NCI-H128 (cell line): ENCODE results near the gene PRSS22.
A peak's percentile ranks its signal among the peaks of the same experiment; 100 is the strongest.

ENCODE experiments used
- DNase-seq: peaks from one replicate; lab custom pipeline; 2025; ENCODE audit not compliant: unreplicated experiment; lab: John Stamatoyannopoulos, UW

PRSS22 gene

DNA sequence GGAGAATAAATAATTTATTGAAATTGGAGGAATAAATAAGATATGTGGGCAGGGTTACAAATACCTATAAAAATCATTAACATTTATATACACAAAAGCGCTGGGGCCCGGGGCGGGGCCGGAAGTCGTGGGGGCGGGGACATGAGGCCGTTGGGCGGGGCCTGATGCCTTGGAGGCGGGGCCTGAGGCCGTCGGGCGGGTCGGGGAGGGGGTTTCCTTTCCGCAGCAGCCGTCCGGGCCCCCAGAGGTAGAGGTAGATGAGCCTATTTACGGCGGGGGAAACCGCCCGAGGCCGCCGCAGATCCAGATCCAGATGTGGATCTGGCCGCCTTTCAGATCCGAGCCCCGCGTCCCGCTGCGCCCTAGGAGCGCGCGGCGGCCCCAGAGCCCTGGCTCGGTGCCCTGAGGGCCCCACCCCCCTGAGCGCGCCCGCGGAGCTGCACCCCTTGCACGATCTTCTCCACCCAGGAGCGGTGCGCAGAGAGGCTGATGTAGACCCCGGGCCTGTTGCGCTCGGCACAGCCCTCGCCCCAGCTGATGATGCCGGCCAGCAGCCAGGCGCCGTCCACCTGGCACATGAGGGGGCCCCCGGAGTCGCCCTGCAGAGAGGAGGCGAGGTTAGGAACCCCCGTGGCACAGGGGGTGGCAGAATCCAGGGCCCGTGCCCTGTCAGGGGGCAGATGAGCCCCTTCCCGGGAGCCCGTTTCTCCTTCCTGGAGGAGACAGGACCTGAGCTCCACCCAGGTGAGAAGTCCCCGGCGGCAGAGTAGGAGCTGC lies 5.1 kb downstream of the PRSS22 start:
- no peak for DNase-seq

DNA sequence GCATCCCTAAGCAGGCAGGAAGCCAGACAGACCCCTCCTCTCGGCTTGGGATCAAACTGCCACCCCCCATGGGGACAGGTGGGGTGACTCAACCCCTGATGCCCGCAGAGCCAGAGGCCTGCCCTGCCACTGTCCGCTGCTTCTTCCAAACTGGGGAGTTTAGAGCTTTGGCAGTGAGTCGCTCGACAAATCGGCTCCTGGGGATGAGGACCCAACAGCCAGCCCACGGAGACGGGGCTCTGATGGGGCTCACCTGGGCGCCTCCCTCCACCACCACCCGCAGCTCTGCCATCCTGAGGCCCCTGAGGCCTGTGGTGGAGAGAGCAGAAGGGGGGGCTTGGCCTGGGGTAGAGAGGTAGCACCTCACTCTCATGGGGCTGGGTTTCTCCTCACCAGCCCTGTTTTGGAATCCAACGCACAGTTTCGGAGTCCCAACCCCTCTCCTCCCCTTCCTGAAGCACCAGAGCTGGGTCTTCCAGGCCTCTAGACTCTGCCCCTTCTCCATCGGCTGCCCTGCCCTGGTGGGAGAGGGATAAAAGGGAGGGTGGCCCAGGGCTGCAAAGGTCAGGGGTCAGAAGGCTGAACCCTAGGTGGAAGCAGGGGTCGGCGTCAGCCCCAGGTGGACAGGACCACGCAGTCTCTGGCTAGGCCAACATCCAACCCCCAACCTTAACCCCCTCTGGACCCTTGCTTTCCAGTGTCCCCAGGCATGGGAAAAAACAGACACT lies 5.8 kb downstream of the PRSS22 start:
- no peak for DNase-seq

DNA sequence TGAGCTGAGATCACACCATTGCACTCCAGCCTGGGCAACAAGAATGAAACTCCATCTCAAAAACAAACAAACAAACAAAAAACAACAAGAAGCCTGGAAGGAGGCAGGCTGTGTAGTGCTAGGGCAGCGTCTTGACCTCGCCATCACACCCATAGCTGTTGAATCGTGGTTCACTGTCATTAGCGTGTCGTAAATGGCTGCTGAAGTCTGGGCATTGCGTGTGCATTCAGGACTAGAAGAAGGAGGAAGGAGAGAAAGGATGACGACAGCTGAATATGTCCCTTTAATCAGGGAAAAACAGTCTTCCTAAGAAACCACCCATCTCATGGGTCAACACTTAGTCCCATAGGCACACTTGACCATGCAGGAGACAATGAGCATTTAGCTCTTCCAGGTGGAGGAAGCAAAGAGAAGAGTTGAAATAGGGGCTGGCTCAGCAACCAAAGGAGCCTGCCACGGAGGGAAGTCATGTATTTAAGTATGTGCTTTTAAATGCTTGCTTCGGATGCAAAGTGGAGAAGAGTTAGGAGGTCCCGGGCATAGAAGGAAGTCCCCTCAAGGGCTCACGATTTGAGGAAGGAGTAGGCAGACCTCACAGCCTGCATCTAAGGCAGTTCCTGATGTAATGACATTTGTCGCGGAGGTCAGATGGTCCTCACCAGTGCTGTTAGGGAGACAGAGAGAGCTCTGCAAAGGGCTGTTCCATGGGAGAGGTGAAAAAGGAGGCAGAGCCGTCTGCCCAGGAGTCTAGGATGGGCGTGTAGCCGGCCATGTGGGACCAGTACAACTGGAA lies 8.8 kb downstream of the PRSS22 start:
- DNase-seq: no peak

DNA sequence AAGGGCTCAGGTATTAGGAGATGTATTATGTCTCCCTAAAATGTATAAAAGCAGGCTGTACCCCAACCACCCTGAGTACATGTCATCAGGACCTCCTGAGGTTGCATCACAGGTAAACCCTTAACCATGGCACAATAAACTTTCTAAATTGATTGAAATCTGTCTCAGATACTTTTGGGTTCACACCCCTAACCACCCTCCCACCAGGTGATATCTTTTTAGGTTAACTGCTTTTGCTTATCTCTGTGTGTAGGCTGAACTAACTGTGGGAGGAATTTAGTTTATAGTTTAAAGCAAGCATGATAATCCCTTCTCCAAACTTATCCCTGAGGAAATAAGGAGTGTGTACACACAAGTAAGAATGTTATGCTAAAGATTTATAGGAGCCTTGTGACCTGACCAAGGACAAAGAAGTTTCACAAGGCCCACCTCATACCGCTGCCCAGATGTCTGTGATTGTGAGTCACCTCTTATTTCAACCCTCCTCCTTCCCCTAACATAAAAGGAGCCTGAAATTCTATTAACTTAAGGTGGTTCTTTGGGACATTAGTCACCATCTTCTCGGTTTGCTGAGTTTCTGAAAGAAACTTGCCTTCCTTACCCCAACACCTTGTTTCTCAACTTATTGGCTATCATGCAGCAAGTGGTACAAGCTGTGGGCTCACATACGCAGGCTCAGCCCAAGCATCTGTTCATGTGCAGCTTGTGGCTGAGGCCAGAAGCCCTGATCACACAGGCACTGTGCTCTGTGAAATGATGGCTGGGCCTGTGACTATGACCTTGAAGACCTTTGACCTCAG lies 11.3 kb downstream of the PRSS22 start:
- no peak for DNase-seq

DNA sequence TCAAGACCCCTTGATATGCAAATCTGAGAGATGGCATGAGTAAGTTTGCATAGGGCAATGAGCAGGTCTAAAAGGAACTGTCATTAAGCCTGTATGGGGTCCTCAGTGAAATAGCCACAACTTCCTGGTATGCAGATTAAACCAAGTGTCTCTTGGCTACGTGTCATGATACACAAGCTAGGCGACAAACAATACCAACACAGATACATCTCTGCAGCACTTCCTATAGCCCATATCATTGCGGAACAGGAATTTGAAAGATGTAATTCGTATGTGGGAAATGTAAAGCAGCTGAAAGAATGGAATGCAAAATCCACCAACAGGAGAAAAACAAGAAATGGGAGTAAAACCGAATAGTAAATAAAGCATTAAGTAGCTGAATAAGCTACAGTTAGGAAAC lies 12.9 kb downstream of the PRSS22 start:
- DNase-seq: no peak

DNA sequence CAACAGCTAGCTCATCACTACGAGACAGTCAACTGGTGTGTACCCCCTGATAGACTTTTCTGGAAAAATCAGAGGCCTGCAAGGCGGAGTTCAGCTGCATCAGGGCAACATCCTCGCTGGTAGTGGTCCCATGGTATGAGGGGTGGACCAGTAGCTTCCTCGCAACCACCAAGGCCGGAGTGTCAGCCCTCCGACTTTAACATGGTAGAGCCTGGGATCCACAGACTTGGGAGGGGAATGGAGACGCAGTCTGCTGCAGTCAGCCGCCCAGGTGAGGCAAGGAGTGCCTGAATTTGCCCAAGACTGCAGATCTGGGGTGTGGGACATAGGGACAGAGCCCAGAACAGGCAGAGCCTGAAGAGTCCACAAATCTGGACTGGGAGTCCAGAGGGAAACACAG lies 14.4 kb downstream of the PRSS22 start:
- DNase-seq: no peak

DNA sequence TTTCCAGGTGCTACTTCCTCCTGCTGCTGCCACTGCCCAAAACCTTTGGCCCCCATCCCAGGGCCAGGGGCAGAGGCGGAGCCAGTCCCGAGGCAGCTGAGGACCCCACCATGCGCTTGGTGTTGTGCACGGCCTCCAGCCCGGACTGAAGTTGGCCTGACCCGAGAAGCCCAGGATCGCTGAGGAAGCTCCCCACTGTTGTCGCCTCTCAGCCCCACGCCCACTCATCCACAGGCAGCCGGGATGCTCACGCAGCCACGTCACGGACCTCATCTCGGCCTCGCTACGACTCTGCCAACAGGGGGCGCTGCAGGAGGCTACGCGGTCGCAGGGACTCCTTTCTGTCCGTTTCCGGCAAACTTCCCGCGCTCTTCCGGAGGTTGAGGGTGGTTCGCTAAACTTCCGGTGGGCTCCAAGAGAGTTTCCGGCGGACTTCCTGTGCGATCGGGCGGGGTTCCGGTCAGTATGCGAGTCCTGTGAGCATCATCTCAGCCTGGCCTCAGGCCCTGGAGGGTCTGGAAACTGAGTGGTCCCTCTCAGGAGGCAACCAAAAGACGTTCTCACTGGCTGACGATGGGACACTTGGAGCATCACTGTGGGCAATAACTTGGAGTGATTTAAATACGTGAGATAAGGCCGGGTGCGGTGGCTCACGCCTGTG lies 15.5 kb downstream of the PRSS22 start:
- DNase-seq: no peak

DNA sequence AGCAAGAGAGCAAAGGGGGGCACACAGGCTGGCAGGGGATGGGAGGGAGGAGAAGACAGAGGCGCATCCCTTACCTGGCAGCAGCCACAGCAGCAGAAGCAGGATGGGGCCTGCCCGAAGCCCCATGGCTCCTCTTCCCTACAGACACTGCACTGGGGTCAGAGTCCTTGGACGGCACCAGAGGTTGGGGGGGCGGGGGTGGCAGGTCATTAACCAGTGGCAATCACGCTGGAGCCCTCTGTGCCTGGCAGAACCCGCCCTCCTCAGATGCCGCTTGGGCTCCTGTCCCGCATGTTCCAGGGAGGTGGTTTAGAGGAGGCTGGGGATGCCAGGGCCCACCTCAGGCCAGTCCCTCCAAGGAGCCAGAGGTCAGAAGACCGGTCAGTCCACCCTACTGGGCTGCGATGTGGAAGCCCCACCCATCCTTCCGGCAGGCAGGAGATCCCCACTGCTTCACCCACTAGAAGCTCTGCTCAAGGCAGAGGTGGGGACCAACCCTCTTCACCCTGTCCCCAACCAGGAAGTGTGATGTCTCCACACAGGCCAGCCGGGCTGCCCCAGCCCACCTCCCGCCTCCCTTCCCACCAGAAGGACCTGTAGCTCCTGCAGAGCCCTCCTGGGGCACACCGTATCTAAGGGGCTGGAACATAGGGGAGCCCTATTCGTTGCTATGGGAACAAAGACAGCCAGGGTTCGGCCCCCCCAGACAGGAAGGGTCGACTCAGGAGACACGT lies 16.2 kb downstream of the PRSS22 start:
- no peak for DNase-seq

DNA sequence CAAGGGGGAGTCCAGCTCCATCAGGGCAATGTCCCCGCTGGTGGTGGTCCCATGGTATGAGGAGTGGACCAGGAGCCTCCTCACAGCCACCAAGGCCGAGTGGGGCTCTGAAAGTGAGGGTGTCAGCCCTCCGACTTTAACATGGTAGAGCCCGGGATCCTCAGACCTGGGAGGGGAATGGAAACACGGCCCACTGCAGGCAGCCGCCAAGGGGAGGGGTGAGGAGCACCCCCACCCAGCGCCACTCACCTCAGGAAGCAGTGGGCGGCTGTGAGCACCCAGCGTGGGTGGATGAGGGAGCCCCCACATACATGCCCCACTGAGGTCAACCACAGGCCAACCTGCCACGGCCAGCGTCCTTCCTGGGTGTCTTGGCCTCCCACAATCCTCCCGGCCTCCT lies 17.1 kb downstream of the PRSS22 start:
- DNase-seq: no peak

DNA sequence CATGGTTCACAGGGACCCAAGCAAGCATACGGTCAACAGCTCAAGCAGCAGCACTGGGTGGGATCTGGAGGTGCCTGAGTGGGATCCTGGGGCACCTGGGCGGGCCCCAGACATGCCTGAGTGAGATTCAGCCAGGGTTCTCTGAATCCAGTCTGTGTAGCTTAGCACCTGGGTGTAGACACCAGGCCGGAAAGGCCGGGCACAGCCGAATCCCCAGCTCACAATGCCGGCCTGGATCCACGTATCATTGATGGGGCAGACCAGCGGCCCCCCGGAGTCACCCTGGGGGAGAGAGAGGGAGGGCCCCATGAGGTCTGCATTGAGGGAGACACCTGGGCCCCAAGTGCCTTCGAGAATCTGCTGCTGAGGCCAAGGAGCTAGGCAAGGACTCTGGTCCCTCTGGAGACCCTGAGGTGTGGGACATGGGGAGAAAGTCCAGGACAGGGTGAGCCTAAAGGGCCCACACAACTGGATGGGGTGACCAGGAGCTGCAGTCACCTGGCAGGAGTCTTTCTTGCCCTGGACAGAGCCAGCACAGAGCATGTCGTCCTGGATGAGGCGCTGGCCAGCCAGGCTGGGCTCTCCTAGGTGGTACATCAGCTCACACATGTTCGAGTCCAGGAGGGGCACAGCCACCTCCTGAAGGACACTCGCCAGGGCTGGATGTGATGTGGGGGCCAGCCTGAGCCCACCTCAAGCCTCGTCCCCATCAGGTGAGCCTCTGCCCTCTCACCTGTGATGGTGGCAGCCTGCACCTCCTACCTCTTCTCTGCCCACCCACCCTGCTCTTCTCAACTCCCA lies 18.1 kb downstream of the PRSS22 start:
- no peak for DNase-seq

DNA sequence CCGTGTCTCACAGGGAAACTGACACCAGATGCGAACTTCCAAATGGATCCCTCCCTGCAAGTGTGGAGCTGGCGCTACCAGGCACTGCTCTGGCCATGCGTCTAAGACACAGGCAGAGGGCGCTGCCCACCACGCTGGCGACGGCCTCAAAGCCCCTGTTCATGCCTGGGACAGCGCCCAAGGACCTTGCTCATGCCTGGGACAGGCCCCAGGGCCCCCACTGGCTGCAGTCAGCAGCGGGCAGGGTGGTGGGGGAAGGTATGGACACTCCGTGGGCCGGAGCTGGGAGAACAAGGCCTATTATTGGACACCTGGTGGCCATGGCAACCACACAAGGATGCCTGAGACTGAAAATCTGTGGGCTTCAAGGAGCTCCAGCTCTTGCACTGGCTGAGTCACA lies 19.0 kb downstream of the PRSS22 start:
- DNase-seq: peak; percentile 10

DNA sequence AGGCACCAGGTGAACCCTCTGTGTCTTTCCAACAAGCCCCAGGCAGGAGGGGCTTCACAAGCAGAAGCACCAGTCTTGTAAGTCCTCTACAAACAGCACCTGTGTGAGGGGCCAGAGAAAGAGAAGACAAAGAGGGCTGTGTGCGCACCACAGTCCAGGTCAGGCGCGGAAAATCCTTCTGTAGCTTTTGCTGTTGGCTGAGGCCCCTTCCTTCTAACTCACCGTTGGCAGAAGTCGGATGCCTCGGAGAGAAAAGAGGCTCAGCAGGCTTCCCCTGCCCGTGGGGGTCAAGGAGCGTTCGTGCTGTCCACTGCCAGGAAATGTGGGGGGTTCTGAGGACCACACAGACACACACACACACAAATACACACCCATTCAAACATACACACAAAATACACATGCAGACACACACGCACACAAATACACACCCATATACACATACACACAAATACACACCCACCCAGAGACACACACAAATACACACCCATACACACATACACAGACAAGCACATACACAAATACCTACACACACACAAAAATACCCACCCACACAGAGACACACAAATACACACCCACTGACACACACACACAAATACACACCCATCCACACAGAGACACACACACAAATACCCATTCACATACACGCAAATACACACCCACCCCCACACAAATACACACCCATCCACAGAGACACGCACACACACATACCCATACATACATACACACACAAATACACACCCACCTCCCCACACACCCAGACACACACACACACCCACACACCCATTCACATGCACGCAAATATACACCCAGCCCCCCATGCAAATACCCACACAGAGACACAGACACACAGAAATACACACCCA lies 21.1 kb downstream of the PRSS22 start:
- no peak for DNase-seq

DNA sequence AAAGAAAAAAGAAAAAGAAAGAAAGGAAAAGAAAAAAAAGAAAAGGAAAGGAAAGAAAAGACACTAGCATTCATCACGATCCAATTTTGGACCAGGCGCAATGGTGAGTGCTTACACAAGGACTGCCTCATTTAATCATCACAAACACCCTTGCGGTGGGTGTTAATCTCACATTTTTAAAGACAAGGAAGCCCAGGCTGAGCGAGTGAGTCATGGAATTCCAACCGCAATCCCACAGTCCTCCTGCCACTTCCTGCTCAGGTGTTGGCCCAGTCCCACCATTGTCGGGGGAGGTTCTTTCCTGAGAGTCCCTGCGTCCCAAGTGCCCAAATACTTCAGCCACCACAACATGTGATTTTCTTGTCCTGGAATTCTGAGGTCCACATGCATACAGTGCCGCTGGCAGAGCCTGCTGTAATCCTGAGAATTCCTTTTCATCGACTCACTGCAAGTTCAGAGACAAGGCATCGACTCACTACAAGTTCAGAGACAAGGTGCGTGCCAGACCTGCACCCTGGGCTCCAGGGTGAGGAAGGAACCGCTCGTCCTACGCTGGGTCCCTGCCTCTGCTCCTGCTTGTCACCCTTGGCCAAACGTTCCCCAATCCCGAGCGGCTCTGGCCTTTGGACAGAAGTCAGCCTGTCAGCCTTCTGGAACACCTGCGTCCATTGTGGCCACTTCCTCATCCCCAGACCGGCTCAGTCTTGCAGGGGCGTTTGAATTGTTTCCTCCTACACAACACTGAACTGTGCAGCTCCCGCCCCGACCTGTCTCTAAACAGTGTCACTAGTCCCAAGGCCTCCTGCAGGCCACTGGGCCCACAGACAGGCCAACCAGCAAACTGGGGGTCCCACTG lies 22.1 kb downstream of the PRSS22 start:
- no peak for DNase-seq

DNA sequence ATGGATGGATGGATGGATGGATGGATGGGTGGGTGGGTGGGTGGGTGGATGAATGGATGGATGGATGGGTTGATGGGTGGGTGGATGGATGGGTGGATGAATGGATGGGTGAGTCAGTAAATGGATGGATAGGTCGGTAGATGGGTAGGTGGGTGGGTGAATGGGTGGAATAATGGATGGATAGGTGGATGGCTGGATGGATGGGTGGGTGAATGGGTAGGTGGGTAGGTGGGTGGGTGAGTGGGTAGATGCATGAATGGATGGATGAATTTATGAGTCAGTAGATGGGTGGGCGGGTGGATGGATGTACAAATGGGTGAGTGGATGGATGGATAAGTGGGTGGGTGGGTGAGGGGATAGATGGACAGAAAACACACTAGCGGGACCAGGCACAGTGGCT lies 23.0 kb downstream of the PRSS22 start:
- DNase-seq: no peak

DNA sequence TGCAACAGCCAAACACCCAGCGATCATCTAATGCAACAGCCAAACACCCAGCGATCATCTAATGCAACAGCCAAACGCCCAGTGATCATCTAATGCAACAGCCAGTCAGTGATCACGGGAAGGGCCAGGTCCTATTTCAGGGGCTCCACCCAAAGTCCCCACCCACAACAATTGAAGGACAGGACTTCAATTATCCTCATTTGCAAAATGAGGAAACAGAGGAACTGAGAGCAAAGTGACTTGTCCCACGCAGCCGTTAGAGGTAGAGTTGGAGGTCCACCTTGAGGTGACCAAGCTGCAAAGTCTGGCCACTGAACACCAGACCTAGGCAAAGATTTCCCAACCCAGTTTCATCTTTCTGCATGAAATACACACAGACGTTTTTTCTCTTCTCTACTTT lies 24.2 kb downstream of the PRSS22 start:
- DNase-seq: no peak

DNA sequence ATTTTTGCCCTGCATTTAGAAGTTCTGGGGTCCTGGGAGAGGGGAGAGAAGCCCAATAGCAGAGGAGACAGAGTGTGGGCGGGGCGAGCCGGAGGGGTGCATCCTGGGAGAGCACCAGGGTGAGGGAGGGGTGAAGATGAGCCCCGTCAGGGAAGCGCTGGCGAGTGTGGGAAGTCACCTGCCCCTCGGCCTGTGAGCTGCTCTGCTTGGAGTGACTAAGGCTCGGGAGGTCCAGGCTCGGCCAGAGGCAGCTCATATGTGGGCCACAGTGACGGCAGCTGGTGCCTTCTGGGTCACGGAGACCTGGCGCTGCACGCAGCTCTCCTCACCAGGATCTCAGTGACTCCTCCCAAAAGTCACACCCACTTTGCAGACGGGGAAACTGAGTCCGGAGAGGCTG lies 26.8 kb downstream of the PRSS22 start:
- DNase-seq: no peak

DNA sequence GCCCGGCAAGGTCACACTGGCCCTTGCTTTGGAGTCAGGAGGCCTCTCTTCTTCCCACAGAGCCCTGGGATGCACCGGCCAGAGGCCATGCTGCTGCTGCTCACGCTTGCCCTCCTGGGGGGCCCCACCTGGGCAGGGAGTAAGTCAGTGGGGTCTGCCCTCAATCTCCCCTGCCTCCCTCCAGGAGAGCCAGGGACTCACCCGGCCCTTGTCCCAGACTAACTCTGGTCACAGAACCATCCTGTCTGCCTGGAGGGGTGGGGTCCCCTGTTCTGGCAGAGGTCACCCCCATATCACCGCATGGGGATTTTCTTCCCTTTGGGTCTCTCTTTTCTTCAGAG lies 27.6 kb downstream of the PRSS22 start:
- no peak for DNase-seq
